Globus pallidus (tissue), 1 donor: ENCODE data around the gene C11orf54.

Experiments used
- DNase-seq: peaks from one replicate; pipeline ENCODE4 v3.0.0-alpha.2; 2015; ENCODE audit warnings: low spot score

Gene C11orf54

DNA sequence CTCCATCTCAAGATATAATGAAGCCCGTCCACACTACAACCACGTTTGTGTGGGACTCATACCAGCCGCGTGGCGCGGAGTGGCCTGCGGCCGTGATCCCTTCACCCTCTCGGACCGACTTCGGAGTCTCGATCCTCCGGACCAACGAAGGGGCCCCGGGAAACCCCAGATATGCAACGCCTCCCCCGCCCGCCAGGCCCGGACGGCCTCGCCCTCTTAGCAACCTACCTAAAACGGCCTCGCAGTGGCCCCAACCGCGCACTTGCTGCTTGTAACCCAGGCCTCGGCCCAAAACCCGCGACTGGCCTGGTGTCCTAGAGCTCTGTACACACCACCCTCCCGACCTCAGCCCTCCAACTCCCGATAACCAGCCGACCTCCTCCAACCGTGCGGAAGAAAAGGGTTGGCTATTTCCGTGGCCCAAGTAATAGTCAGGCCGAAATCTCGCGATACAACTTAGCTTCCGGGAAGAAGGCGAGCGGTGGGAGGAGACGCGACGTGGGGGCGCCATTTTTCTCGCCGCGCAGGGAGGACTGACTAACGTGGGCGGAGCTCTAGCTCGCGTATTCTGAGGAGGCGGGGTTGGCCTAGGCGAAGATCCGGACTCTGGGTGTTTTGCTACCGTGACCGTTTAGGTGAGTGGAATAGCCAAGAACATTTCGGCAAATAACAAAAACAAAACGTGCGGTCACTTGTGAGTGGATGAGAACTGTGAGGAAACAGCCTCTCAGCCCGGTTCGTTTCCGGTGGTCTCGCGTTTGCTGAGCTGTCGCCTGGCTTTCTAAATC, at the start of gene C11orf54, which contains the start of gene TAF1D:
Gene C11orf54, plus strand, starts transcription at position 579 of the 788 bp plus-strand sequence. CDS start 5,722 bp downstream, outside the sequence.
Gene TAF1D, minus strand, starts transcription at position 402 of the 788 bp plus-strand sequence. CDS start 2,191 bp downstream, outside the sequence.
- peak; percentile 96 for DNase-seq

DNA sequence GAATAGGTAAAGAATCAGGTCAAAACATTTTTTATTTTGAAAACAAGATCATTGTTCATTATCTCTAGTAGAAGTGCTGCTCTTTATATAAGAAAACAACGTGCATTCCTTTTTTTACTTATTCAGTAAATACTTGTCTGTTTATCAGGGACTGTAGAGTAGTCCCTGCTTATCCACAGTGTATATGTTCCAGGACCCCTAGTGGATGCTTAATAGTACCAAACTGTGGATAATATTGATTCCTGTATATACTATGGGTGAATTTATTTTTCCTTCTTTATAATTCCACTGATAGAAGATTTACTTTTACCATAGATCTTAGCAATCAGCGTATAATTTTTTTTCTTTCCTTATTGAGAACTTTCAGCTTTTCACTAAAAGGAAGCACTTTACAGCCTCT, 47.4 kb upstream of the C11orf54 start:
- DNase-seq = no peak

DNA sequence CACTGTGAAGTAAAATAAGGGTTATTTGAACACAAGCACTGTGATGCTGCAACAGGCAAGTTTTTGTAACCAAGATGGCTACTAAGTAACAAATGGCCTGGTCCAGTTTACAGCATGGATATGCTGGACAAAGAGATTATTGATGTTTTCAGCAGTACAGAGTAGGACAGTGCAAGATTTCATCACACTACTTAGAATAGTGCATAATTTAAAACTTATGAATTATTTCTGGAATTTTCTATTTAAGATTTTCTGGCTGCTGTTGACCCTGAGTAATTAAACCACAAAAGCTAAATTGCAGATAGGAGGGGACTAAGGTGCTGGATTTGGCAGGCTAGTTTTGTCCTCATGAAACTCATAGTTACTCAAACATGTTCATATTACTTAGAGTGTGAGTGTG, 46.9 kb upstream of the C11orf54 start:
- DNase-seq = no peak

DNA sequence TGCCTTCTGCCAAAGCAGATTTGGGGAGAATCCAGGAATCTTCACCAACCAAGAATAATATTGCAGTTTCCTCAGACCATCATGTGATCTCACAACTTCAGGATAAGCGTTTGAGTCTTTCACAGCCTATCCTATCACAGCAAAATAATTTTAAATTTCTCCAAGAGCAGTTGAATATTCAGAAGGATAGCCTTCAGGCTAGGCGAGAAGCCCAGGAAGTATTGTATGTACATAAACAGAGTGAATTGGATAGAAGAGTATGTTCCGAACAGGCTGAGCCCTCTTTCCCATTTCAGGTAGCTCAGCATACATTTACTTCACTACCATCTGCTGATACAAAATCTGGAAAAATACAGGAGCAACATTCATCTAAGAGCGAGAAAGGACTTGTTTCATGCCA, 43.9 kb upstream of the C11orf54 start:
- DNase-seq = no peak

DNA sequence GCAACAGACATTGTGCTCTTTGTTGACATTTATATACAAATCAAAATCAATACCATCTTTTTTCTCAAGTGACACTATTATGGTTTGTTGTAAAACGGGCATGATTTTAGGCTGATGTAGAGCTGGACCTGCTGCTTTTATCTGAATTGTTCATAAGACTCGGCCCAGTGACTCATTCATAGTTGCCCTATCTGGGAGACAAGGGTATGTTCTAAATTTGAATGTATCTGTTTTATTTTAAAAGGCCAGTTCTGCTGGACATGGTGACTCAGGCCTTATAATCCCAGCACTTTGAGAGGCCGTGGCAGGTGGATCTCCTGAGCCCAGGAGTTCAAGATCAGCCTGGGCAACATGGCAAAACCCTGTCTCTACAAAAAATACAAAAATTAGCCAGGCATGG, 40.6 kb upstream of the C11orf54 start:
- DNase-seq = no peak

DNA sequence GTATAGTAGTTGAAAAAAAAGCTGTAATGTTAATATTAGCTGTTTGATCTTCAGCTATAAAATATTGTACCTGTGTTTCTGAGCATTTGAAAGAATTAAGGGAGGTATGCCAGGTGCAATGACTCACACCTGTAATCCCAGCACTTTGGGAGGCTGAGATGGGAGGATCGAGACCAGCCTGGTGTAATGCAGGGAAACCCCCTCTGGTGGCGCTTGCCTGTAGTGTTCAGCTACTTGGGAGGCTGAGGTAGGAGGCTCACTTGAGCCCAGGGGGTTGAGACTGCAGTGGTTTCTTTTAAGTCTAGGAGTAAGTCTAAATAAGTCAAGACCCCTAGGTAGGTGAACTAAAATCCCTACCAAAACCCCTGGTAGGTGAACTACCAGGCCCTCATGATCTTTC, 37.2 kb upstream of the C11orf54 start:
- no peak for DNase-seq

DNA sequence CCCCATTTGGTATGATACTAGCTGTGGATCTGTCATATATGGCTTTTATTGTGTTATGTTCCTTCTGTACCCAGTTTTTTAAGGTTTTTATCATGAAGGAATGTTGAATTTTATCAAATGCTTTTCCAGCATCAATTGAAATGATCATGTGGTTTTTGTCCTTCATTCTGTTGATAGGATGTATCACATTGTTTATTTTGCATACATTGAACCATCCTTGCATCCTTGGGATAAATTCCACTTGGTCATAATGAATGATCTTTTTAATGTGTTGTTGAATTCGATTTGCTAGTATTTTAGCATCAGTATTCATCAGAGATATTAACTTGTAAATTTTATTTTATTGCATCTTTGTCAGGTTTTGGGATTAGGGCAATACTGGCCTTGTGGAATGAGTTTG, 31.2 kb upstream of the C11orf54 start:
- DNase-seq = no peak

DNA sequence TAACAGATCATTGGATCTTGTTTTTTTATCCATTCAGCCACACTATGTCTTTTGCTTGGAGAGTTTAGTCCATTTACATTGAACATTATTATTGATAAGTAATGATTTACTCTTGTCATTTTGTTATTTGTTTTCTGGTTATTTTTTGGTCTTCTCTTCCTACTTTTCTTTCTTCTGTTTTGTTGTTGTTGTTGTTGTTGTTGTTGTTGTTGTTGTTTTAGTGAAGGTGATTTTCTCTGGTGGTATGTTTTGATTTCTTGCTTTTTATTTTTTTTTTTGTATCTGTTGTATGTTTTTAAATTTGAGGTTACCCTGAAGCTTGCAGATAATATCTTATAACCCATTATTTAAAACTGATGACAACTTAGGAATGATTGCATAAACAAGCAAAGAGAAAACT, 28.8 kb upstream of the C11orf54 start:
- no peak for DNase-seq

DNA sequence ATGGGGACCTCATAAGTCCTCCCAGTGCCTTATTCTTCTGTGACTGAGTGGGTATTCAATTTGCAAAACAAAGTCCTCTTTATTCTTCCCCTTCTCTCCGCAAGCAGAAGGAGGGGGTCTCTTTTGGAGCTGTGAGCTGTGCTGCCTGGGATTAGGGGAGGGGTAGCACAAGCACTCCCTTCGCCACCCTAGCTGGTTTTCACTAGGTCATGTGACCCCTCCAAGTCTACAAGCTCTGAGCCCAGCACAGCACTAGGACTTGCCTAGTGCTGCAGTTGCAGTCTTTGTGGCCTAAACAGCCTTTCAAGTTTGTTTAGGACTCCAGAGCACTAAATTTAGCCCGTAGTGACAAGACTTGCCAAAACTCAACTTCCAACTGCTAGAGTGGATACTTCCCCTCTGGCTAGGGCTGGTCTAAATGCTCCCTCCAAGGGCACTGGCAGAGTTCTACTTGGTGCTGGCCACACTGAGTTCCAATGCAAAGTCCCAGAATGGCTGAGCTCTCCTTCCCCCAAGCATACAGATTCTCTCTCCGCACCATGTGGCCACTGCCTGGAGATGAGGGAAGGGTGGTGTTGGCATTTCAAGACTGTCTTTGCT, 25.6 kb upstream of the C11orf54 start:
- DNase-seq = no peak

DNA sequence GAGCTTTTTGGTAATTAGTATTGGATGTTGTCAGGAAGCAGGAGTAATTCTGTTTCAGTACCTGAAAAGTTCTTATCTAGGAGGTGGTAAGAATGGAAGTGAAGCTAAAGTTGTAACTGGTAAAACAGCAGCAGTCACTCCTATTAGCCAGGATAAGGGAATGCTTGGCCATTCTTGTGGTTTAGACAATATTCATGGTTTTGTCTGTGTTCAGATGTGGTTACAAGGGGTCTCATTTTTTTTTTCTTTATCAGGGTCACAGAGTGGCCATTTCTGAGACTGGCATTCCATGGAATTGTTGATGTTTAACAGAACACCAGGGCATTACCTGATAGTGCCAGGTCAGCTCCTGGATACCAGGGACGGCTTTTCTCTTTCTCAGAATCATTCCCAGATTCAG, 24.0 kb upstream of the C11orf54 start:
- no peak for DNase-seq

DNA sequence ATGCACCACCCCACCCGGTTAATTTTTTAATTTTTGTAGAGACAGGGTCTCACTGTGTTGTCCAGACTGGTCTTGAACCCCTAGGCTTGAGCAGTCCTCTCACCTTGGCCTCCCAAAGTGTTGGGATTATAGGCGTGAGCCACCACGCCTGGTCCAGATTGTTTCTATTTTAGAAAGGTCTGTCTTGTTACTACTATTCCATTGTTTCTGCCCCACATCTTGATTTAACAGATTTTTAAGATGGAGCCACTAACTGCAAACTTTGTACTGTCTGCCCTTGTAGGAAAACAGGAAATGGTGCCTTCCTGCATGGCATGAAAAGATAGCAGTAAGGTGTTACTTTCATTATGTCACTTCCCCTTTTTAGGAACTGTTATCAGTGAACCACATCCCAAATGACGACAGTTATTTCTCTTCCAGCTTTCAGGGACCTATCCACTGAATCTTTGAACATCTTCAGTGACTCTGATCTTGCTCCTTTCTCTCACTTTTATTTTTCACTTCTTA, 23.4 kb upstream of the C11orf54 start:
- no peak for DNase-seq

DNA sequence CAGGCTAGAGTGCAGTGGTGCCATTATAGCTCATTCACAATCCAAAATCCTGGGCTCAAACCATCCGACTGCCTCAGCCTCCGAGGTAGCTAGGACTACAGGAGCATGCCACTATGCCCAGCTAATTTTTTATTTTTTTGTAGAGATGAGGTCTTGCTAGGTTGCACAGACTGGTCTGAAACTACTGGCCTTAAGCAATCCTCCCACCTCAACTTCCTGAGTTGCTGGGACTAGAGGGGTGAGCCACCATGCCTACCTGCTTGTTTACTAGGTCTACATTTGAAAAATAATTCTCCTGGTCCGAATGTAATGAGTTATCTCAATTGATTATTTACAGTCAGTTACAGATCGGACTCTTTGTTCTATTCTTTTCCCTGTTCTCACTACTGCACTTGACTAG, 22.2 kb upstream of the C11orf54 start:
- no peak for DNase-seq

DNA sequence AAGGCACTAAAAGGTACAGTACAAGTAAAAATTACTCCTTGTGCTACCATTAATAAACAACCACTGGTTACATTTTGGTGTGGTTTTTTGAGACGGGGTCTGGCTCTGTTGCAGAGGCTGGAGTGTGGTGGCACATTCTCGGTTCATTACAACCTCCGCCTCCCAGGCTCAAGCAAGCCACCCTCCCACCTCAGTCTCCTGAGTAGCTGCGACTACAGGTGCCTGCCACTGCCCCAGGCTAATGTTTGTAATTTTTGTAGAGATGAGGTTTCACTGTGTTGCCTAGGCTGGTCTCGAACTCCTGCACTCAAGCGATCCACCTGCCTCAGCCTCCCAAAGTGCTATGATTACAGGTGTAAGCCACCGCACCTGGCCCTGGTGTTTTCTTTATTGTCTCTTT, 20.9 kb upstream of the C11orf54 start:
- no peak for DNase-seq

DNA sequence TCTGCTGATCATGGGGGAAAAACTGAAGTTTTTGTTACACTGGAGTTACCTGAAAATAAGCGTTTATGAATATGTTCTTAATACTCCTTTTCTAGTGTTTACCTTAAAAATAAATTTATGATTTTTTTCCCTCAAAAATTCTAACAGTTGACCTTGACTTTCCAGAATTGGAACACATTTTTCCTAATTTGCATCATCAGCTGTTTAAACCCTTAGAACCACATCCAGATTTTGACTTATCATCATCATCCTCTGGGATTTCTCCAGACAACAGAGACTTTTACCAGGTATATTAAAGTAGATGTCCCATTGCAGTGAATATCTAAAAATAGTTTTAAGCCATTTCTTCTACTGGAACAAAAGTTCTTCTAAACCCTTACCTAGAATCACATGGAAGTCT, 17.4 kb upstream of the C11orf54 start:
- DNase-seq = no peak

DNA sequence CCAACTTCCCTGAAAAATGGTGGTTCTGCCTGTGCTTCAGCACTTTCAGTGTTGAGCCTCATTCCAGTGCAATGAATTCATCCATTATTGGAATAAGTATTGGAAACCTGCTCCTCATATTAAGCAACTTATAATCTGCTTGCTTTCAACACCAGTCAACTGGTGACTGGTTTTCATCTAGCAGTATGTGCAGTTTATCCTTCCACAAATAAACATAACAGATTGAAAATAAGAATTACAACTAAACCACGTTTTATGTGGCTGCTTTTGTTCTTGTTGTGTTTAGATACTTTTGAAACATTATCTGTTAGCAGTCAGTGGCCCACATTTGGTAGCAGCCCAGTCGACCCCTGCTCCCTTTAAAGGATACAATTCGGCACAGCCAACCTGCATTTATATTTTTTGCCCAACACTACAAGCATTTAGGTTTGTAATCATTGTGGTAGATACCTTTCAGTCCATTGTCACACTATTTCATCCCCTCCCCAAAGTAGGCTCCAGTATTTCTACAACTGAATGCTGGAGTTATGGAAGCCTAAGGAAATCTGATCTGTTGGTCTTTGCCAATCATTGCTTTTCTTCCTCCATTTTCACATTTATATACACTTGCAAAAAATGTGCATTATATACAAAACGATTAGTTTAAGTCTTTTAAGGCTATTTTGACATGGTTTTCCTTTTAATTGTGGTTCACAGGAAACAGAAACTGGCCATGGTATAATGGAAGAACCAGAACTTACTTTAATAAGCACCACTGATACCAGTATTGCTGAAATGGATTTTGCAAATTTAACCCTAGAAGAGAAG, 13.3 kb upstream of the C11orf54 start:
- no peak for DNase-seq

DNA sequence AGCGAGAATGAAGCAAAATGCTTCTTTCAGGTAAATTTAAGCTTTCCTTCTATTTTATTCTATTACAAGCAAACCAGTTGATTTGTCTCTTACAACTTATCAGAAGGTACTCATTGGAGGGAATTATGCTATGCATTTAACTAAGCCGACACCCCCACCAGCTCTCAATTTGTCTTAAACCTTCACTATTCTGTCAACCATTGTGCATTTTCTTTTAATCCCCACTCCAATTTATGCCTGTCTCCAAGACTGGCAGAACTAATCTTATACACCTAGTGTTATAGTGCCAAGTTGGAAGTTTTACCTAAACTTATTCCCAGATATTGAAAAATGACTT, 12.7 kb upstream of the C11orf54 start:
- no peak for DNase-seq

DNA sequence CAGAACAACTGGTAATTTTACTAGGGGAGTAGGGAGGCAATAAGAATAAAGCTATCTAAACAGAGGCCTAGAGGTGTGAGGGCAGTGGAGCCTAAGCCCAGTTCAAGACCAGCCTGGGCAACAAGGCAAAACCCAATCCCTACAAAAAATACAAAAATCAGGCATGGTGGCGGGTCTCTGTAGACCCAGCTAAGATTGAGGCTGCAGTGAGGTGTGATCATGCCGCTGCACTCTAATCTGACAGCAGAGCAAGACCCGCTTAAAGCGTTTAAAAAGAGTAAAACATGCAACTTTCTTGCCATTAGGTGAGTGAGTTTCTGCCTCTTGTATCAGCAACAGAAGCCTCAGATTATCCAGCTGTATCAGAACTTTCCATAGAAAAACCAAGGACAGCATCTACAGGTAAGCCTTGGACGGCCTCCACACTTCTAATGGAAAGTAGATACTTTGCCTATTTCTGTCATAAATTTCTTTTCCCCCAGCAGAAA, 12.3 kb upstream of the C11orf54 start:
- DNase-seq = no peak

DNA sequence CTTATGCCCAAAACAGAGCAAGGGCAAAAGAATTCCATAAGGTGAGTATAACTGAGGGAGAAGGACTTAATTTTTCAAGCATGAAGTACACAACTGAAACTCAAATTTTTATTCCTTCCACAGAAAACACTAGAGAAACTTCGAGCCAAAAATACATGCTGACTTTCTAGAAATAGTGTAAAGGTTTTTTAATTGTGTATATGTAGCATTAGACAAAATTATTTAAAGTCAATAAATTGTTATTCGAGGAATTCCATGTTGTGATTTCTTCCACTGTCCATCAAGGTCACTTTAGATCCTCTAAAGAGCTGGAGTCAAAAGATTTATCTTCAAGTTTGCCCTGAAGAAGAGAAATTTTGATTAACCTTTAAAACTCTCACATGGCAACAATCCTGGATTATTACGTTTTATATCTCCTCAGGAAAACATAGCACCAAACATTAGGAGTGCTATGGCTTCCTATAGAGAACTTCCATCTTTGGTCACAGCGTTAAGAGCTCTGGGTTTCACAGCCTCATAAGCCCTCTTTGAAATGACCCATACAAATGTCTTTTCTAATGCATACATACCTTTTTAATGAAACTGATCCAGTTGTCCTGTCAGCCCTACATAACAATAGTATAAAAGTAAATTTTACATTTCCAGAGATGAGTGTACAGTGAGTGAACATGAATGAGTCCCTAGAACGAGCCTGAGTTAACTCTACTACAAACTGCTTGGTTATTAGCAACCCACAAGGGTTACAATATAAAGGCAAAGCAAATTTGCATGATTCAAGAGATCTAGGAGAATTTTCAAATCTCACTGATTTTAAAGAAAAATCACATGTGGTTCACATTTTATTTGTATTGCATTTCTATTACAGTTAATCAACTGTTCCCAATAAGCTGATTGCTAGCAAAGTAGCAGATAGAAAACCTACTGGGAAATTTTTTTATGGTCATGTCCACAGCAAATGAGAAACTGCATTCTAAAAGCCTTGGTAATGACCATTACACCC, 11.1 kb upstream of the C11orf54 start:
- no peak for DNase-seq

DNA sequence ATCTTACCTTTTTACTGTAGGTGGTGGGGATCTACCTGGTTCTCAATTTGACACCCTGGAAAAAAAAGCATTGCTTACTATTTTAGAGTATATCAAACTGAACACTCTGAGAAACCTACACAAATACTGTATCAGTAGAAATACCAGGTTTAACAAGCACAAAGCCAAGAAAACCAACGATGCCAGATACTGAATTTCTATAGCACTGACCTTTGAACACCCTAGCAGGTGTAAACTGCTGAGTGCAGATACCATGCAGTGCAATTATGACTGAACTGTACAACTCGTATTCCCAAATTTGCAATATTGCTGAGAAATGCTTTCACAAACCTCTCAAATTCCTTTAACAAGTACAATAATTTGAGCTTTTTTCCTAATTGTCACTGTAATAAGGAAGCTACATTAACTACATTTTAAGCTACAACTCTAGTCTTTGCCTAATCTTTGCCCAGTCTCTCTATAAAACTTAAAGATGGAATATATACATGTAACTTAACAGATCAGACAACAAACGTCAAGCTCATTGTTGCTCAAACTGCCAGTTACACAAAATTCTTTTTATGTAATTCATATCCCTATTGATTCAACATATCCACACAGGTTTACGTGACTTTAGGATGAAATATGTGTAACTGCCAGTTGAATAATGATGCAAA, 9.1 kb upstream of the C11orf54 start:
- DNase-seq = no peak

DNA sequence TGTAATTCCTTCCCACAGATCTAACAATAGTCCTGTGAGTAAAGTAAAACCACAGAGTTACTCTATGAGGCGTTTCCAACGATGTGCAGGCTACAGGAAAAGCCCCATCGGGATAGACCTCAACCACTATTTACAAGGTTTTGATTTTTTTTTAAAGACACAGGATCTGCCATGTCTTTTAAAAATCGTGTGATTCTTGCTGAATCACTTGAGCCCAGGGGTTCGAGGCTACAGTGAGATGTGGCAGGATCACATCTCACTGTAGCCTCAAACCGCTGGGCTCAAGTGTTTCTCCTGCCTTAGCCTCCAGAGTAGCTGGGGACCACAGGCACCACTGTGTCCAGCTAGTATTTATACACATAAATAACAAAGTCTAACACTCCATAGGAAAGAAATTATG, 8.0 kb upstream of the C11orf54 start:
- DNase-seq = no peak
